GM10266 (cell line): ENCODE data around the gene CACNG4.

ENCODE experiments used
- DNase-seq: peaks from one replicate; pipeline ENCODE4 v3.0.0; 2012; ENCODE audit errors: extremely low spot score
- TF ChIP-seq, protein P1 (sequence below): IDR thresholded peaks from 2 replicates; pipeline ENCODE4 v1.5.1; 2012; ENCODE audit warnings: mild to moderate bottlenecking, low read depth; ENCODE audit not compliant: control insufficient read depth, insufficient read depth; ENCODE audit errors: missing control alignments

CACNG4 gene

GRCh38 chr17:66985338-66986237 is 21.1 kb downstream of the CACNG4 start:
- DNase-seq, result peak; percentile 61
- TF ChIP-seq, protein P1, sequence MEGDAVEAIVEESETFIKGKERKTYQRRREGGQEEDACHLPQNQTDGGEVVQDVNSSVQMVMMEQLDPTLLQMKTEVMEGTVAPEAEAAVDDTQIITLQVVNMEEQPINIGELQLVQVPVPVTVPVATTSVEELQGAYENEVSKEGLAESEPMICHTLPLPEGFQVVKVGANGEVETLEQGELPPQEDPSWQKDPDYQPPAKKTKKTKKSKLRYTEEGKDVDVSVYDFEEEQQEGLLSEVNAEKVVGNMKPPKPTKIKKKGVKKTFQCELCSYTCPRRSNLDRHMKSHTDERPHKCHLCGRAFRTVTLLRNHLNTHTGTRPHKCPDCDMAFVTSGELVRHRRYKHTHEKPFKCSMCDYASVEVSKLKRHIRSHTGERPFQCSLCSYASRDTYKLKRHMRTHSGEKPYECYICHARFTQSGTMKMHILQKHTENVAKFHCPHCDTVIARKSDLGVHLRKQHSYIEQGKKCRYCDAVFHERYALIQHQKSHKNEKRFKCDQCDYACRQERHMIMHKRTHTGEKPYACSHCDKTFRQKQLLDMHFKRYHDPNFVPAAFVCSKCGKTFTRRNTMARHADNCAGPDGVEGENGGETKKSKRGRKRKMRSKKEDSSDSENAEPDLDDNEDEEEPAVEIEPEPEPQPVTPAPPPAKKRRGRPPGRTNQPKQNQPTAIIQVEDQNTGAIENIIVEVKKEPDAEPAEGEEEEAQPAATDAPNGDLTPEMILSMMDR, result no peak

DNA sequence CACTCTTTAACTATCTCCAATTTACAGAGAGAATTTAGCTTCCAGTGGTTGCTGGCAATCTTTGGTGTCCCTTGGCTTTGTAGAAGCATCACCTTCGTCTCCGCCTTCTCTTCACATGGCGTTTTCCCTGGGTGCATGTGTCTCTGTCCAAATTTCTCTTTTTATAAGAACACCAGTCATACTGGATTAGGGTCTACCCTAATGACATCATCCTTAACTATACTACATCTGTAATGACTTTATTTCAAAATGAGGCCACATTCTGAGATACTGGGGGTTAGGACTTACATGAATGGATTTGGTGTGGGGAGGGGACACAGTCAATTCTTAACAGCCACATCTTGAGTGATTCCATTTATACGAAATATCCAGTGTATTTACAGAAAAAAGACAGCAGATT is 22.2 kb downstream of the CACNG4 start:
- no peak for DNase-seq
- TF ChIP-seq, protein P1, result no peak

DNA sequence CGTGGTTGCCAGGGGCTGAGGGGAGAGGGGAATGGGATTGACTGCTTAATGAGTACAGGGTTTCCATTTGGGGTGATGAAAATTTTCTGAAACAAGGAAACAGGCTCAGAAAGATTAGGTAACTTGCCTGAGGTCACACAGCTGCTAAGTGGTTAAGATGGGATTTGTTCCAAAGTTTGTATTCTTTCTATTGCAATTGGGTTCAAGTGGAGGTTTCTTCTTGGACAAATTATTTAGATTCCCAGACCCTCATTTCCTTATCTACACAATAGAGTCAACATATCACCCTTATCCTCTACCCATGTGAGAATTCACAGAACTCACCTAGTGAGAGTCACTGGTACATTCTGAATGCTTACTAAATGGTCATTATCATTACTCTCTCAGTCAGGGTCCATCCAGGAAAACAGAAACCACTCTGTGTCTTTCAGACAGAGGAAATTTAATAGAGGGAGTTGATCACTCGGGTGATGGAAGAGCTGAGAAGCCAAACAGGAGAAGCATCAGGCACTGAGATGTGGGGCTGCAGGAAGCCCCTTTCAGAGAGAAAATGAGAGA is 22.6 kb downstream of the CACNG4 start:
- TF ChIP-seq, protein P1, result no peak
- DNase-seq, result no peak

- TF ChIP-seq, protein P1, result no peak
- no peak for DNase-seq
Observed at GRCh38 chr17:66988069-66988798, 23.7 kb downstream of the CACNG4 start.

DNA sequence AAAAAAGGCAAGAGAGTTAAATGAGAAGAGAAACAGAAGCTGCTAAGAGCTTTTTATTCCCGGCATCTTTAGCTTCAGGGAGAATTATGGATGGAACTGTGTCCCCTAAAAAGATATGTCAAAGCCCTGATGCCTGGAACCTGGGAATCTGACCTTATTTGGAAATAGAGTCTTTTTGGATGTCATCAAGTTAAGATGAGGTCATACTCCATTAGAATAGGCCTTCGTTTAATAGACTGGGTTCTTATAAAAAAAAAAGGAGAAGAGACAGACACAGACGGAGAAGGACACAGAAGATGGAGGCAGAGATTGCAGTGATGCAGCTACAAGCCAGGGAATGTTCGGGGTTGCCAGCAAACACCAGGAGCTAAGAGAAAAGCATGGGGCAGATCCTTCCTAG is 24.6 kb downstream of the CACNG4 start:
- TF ChIP-seq, protein P1, result no peak
- no peak for DNase-seq

DNA sequence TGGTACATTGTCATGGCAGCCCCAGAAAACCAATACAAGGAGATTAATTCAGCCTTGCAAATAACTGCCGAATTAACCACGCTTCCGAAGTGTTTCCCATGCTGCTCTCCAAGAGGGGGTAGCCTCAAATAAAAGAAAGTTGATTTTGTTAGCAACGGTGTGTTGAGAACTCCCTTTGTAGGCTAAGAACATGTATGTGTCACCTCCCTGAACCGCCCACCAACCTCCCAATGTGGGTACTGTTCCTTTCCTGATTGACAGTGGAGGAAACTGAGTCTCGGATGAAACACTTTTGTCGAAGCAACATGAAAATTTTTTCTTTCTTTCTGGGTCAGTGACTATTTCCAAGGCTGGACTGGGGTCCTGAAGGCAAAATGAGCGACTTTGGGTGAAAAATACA is 25.1 kb downstream of the CACNG4 start:
- no peak for DNase-seq

More for the DNA sequence above, 25.1 kb downstream of the CACNG4 start:
- TF ChIP-seq, protein P1, result no peak
